ENCODE results near the gene PNMT. TPM values are rescaled to one million over a fixed set of nuclear protein-coding genes. Genes with fewer than 3 reads are reported as not detected.

The PNMT gene
- total and polyA plus RNA-seq, 2 donors (not counting 3 experiments of a cell fraction or from before 2014, with no cell fraction given): 0.11 TPM; not detected in 1

- Histone ChIP-seq H3K36me3 (ENCODE audit: control insufficient read depth in 2 of 2, extremely low read depth in 1 of 2, insufficient read depth in 2 of 2, low read length in 2 of 2) (peaks cover 0 to 3% of the 10 kb centered on the region in 2 experiments), H3K9me1 (replicated peaks; ENCODE audit: control insufficient read depth, extremely low read depth, insufficient read depth, low read length) (no peaks in the 10 kb centered on the region), H3K9me3 (replicated peaks; ENCODE audit: control insufficient read depth, insufficient read depth, low read length) (no peaks in the 10 kb centered on the region), H3K4me3 (replicated peaks in 1 of 3; ENCODE audit: insufficient read depth in 1 of 3, low read depth in 1 of 3, low read length in 3 of 3) (no peak overlapping the region), H3K27me3 (ENCODE audit: control insufficient read depth in 2 of 2, insufficient read depth in 2 of 2, low read length in 2 of 2) (no peaks in the 10 kb centered on the region), H3K9ac (replicated peaks; ENCODE audit: extremely low read depth, insufficient read depth, low read length) (no peak overlapping the region), H3K79me2 (ENCODE audit: control insufficient read depth, insufficient read depth, low read length) (no peaks in the 10 kb centered on the region), H2AFZ (ENCODE audit: low read depth, low read length) (no peak overlapping the region), H3K4me1 (ENCODE audit: control insufficient read depth, extremely low read depth, insufficient read depth, low read length) (peaks cover 2% of the 10 kb centered on the region), H4K20me1 (replicated peaks; ENCODE audit: control insufficient read depth, extremely low read depth, insufficient read depth, low read length) (no peaks in the 10 kb centered on the region), H3K4me2 (ENCODE audit: insufficient read depth, low read length) (no peak overlapping the region), H3K27ac (ENCODE audit: insufficient read depth, low read depth, low read length) (no peak overlapping the region)
- intact Hi-C loops (cut with micrococcal nuclease) (no loop called here), dilution Hi-C loops (cut with MboI; ENCODE audit: extremely low pct_ligation_motif_present, low sequenced_read_pairs) (no loop called here)
- DNase-seq (ENCODE audit: low read depth, low spot score) (no peak), FAIRE-seq (no peak)
- no TSS peak for BruUV-seq (replicated peaks)
- POLR2A ChIA-PET: no interaction called here
- CTCF ChIA-PET: interaction anchor here (1.4 to 1.8 kb wide), 2 partner anchors 21 to 86 kb away, joined by 3 to 5 read pairs; partner anchors contain the start of gene MIEN1
- no peak for TF ChIP-seq GATA2 (IDR thresholded peaks at IDR 0.05; ENCODE audit: insufficient read depth, insufficient read length, low read depth, low read length)
- TF ChIP-seq JUN (IDR thresholded peaks at IDR 0.05; ENCODE audit: borderline replicate concordance, insufficient read depth, insufficient read length, low read depth): no peak
- no peak for TF ChIP-seq FOS (IDR thresholded peaks at IDR 0.05; ENCODE audit: borderline replicate concordance, insufficient read depth, low read length)
- TF ChIP-seq POLR2A (IDR thresholded peaks at IDR 0.05; ENCODE audit: low read depth, low read length): no peak
- TF ChIP-seq MYC (IDR thresholded peaks at IDR 0.05; ENCODE audit: low read depth, low read length): no peak
- TF ChIP-seq MAX (IDR thresholded peaks at IDR 0.05; ENCODE audit: insufficient read depth, insufficient read length): no peak
- TF ChIP-seq EZH2 (IDR thresholded peaks at IDR 0.05; ENCODE audit: borderline replicate concordance, low read depth, low read length, severe bottlenecking): no peak
- no peak for TF ChIP-seq CTCF (IDR thresholded peaks at IDR 0.05; ENCODE audit: extremely low read depth in 1 of 2, insufficient read depth in 1 of 2, low read depth in 1 of 2, low read length in 2 of 2)
- TF ChIP-seq POLR2AphosphoS5 (IDR thresholded peaks at IDR 0.05; ENCODE audit: insufficient read depth, low read depth, low read length): no peak
These were observed 41.2 kb downstream of the PNMT start for GRCh38 chr17:39709319-39709997.

Data from endothelial cell of umbilical vein (primary cell).